IPS-20b (cell line): ENCODE data around the gene TMCO4.

Experiments used
- H3K27ac ChIP-seq: one replicate; pipeline ENCODE4 v1.5.1; 2013; ENCODE audit warnings: low read length
- H3K27me3 ChIP-seq: 2 replicates; pipeline ENCODE4 v1.6.1; 2013; ENCODE audit warnings: mild to moderate bottlenecking, low read length, inconsistent platforms; ENCODE audit not compliant: insufficient read depth
- H3K36me3 ChIP-seq: 2 replicates; pipeline ENCODE4 v1.6.1; 2013; ENCODE audit warnings: low read depth, mild to moderate bottlenecking, inconsistent platforms, low read length, moderate library complexity; ENCODE audit not compliant: insufficient read depth
- H3K4me1 ChIP-seq: 2 replicates; pipeline ENCODE4 v1.6.1; 2013; ENCODE audit warnings: mild to moderate bottlenecking, control low read depth, inconsistent platforms, low read length, moderate library complexity; ENCODE audit not compliant: insufficient read depth
- H3K4me3 ChIP-seq: 2 replicates; pipeline ENCODE4 v1.5.1; 2013; ENCODE audit warnings: mild to moderate bottlenecking, low read length, inconsistent platforms
- H3K9ac ChIP-seq: 2 replicates; pipeline ENCODE4 v1.6.1; 2013; ENCODE audit warnings: low read depth, mild to moderate bottlenecking, inconsistent platforms, low read length, moderate library complexity
- H3K9me3 ChIP-seq: 2 replicates; pipeline ENCODE4 v1.6.1; 2013; ENCODE audit warnings: mild to moderate bottlenecking, low read depth, low read length, inconsistent platforms; ENCODE audit not compliant: insufficient read depth

The TMCO4 gene

GRCh38 chr1:19738669-19739068 is 61.0 kb downstream of the TMCO4 start:
- H3K9me3 ChIP-seq, result no peaks in the 10 kb centered on the region
- H3K4me3 ChIP-seq, result no peak overlapping the region
- H3K27ac ChIP-seq, result no peak overlapping the region
- no peaks in the 10 kb centered on the region for H3K4me1 ChIP-seq
- H3K9ac ChIP-seq, result no peak overlapping the region
- no peaks in the 10 kb centered on the region for H3K36me3 ChIP-seq
- H3K27me3 ChIP-seq, result peaks cover 5% of the 10 kb centered on the region; the same call in 1 of the 2 replicates

GRCh38 chr1:19738076-19738475 is 61.6 kb downstream of the TMCO4 start:
- Histone ChIP-seq H3K4me3 (no peak overlapping the region), H3K36me3 (no peaks in the 10 kb centered on the region), H3K9ac (no peak overlapping the region)

GRCh38 chr1:19737104-19737825 is 62.5 kb downstream of the TMCO4 start:
- Histone ChIP-seq H3K9me3 (no peaks in the 10 kb centered on the region), H3K27me3 (no peaks in the 10 kb centered on the region; the same call in 1 of the 2 replicates), H3K4me1 (no peaks in the 10 kb centered on the region), H3K36me3 (no peaks in the 10 kb centered on the region), H3K4me3 (no peak overlapping the region), H3K9ac (no peak overlapping the region), H3K27ac (no peak overlapping the region)

More at GRCh38 chr1:19738076-19738475, 61.6 kb downstream of the TMCO4 start:
- Histone ChIP-seq H3K27ac (no peak overlapping the region), H3K27me3 (no peaks in the 10 kb centered on the region; the same call in 1 of the 2 replicates), H3K9me3 (no peaks in the 10 kb centered on the region), H3K4me1 (no peaks in the 10 kb centered on the region)

GRCh38 chr1:19735440-19736127 is 64.1 kb downstream of the TMCO4 start:
- no peak overlapping the region for H3K4me3 ChIP-seq
- no peak overlapping the region for H3K27ac ChIP-seq
- no peak overlapping the region for H3K9ac ChIP-seq
- H3K9me3 ChIP-seq, result no peaks in the 10 kb centered on the region
- H3K36me3 ChIP-seq, result no peaks in the 10 kb centered on the region
- no peaks in the 10 kb centered on the region for H3K4me1 ChIP-seq
- H3K27me3 ChIP-seq, result no peaks in the 10 kb centered on the region; the same call in 1 of the 2 replicates

- Histone ChIP-seq H3K9me3 (peaks cover 2% of the 10 kb centered on the region; the same call in 1 of the 2 replicates), H3K36me3 (no peaks in the 10 kb centered on the region), H3K27me3 (no peaks in the 10 kb centered on the region; the same call in 1 of the 2 replicates), H3K4me3 (no peak overlapping the region), H3K27ac (no peak overlapping the region), H3K9ac (no peak overlapping the region), H3K4me1 (no peaks in the 10 kb centered on the region)
Measured at GRCh38 chr1:19734472-19734999, 65.2 kb downstream of the TMCO4 start.

- Histone ChIP-seq H3K9me3 (peaks cover 2% of the 10 kb centered on the region; the same call in 1 of the 2 replicates), H3K27me3 (no peaks in the 10 kb centered on the region; the same call in 1 of the 2 replicates), H3K9ac (no peak overlapping the region), H3K36me3 (no peaks in the 10 kb centered on the region), H3K4me3 (no peak overlapping the region), H3K4me1 (no peaks in the 10 kb centered on the region), H3K27ac (no peak overlapping the region)
Measured at GRCh38 chr1:19734056-19734455, 65.7 kb downstream of the TMCO4 start.

GRCh38 chr1:19733615-19734014 is 66.1 kb downstream of the TMCO4 start:
- H3K36me3 ChIP-seq, result no peaks in the 10 kb centered on the region
- no peak overlapping the region for H3K4me3 ChIP-seq
- H3K27me3 ChIP-seq, result no peaks in the 10 kb centered on the region; the same call in 1 of the 2 replicates
- no peak overlapping the region for H3K9ac ChIP-seq
- H3K27ac ChIP-seq, result no peak overlapping the region
- H3K4me1 ChIP-seq, result no peaks in the 10 kb centered on the region
- peaks cover 2% of the 10 kb centered on the region; the same call in 1 of the 2 replicates for H3K9me3 ChIP-seq

GRCh38 chr1:19731311-19731821 is 68.3 kb downstream of the TMCO4 start:
- no peaks in the 10 kb centered on the region for H3K4me1 ChIP-seq
- no peak overlapping the region for H3K4me3 ChIP-seq
- no peak overlapping the region for H3K27ac ChIP-seq
- peaks cover 2% of the 10 kb centered on the region; the same call in 1 of the 2 replicates for H3K9me3 ChIP-seq
- H3K36me3 ChIP-seq, result no peaks in the 10 kb centered on the region
- H3K9ac ChIP-seq, result no peak overlapping the region
- no peaks in the 10 kb centered on the region for H3K27me3 ChIP-seq

- peaks cover 2% of the 10 kb centered on the region; the same call in 1 of the 2 replicates for H3K9me3 ChIP-seq
- no peak overlapping the region for H3K9ac ChIP-seq
- no peak overlapping the region for H3K4me3 ChIP-seq
- H3K27ac ChIP-seq, result no peak overlapping the region
- no peaks in the 10 kb centered on the region for H3K36me3 ChIP-seq
- H3K27me3 ChIP-seq, result no peaks in the 10 kb centered on the region
- no peaks in the 10 kb centered on the region for H3K4me1 ChIP-seq
Measured at GRCh38 chr1:19730793-19731192, 68.9 kb downstream of the TMCO4 start.

- Histone ChIP-seq H3K9me3 (peaks cover 2% of the 10 kb centered on the region; the same call in 1 of the 2 replicates), H3K27me3 (no peaks in the 10 kb centered on the region), H3K9ac (no peak overlapping the region), H3K27ac (no peak overlapping the region), H3K4me1 (no peaks in the 10 kb centered on the region), H3K4me3 (no peak overlapping the region), H3K36me3 (no peaks in the 10 kb centered on the region)
Measured at GRCh38 chr1:19730232-19730631, 69.5 kb downstream of the TMCO4 start.

GRCh38 chr1:19728413-19729145 is 71.1 kb downstream of the TMCO4 start:
- Histone ChIP-seq H3K4me1 (no peaks in the 10 kb centered on the region; the same call in 1 of the 2 replicates), H3K9me3 (peaks cover 2% of the 10 kb centered on the region; the same call in 1 of the 2 replicates), H3K4me3 (no peak overlapping the region), H3K36me3 (no peaks in the 10 kb centered on the region), H3K9ac (no peak overlapping the region), H3K27ac (no peak overlapping the region), H3K27me3 (no peaks in the 10 kb centered on the region)
